Activated CD4-positive, alpha-beta T cell treated with anti-CD3 and anti-CD28 coated beads for 36 hours (primary cell): ENCODE measurements around the gene TOX3. TPM values are rescaled to one million over a fixed set of nuclear protein-coding genes. Genes with fewer than 3 reads are reported as not detected.

Experiments used
- ATAC-seq: fragments of 200-7000 bp; cut with Tn5 transposase; one replicate; pipeline ENCODE4 v1.10.0; 2021; ENCODE audit warnings: mild to moderate bottlenecking, moderate library complexity
- CTCF ChIA-PET: fragments of 350-600 bp; sonication (Branson Sonifier 250); formaldehyde crosslinking; loops from one replicate; lab custom pipeline; 2021; ENCODE audit warnings: antibody characterized with exemption; lab: Charles Lee
- POLR2A ChIA-PET: fragments of 350-600 bp; sonication (Branson Sonifier 250); formaldehyde crosslinking; loops from one replicate; lab custom pipeline; 2021; ENCODE audit warnings: antibody characterized with exemption, inconsistent platforms; lab: Charles Lee
- DNase-seq: peaks from one replicate; pipeline ENCODE4 v3.0.0-alpha.2; 2020
- H3K27ac Mint-ChIP-seq: one replicate; pipeline ENCODE4 v1.8.0; 2021; ENCODE audit warnings: mixed read lengths
- H3K27me3 Mint-ChIP-seq: one replicate; pipeline ENCODE4 v1.8.0; 2021; ENCODE audit warnings: mixed read lengths
- H3K36me3 Mint-ChIP-seq: one replicate; pipeline ENCODE4 v1.8.0; 2021; ENCODE audit warnings: low read depth, mixed read lengths
- H3K4me1 Mint-ChIP-seq: one replicate; pipeline ENCODE4 v1.8.0; 2021; ENCODE audit warnings: mixed read lengths
- H3K4me3 Mint-ChIP-seq: one replicate; pipeline ENCODE4 v1.8.0; 2021; ENCODE audit warnings: mild to moderate bottlenecking, moderate library complexity, mixed read lengths
- H3K9me3 Mint-ChIP-seq: one replicate; pipeline ENCODE4 v1.8.0; 2021; ENCODE audit warnings: low read depth, mixed read lengths
- intact Hi-C, 2 experiments: fragments of 100-400 bp; cut with DNase I in 1 of 2; cut with micrococcal nuclease in 1 of 2; formaldehyde crosslinking; loops; one replicate each; pipeline versions ENCODE4 v1.14.2 to v1.15.1; 2022 to 2024; cut with DNase I, micrococcal nuclease
- total RNA-seq, 2 experiments: library from RNA; stranded (reverse); gene quantifications; one replicate each; pipeline ENCODE4 v1.2.3, GENCODE V29; 2021

TOX3 gene
- total RNA-seq, result not detected

GRCh38 chr16:52547004-52547833 is at the start of gene TOX3:
TSS of gene TOX3 (minus strand) at chr16:52547143. CDS start at chr16:52546723, 420 bp downstream.
- intact Hi-C loops, result no loop called here
- Mint-ChIP-seq H3K9me3 (no peaks in the 10 kb centered on the region), H3K4me1 (peaks cover 4% of the 10 kb centered on the region), H3K4me3 (no peak within 1 kb of the TSS), H3K36me3 (no peaks in the 10 kb centered on the region), H3K27me3 (peaks cover 40% of the 10 kb centered on the region), H3K27ac (no peak within 1 kb of the TSS)
- CTCF ChIA-PET, result interaction anchor here (2.0 kb wide), 1 partner anchor 18 kb away, joined by 5 read pairs; no protein-coding TSS in a partner anchor
- no peak for ATAC-seq
- POLR2A ChIA-PET, result no interaction called here
- no peak for DNase-seq

- Mint-ChIP-seq H3K27ac (no peak overlapping the region), H3K9me3 (no peaks in the 10 kb centered on the region), H3K27me3 (no peaks in the 10 kb centered on the region), H3K36me3 (no peaks in the 10 kb centered on the region), H3K4me1 (no peaks in the 10 kb centered on the region), H3K4me3 (no peak overlapping the region)
- CTCF ChIA-PET, result no interaction called here
- POLR2A ChIA-PET, result no interaction called here
- DNase-seq, result no peak
- intact Hi-C loops, result no loop called here
- ATAC-seq, result no peak
These were observed 45.8 kb upstream of the TOX3 start for GRCh38 chr16:52592778-52593177.

- Mint-ChIP-seq H3K36me3 (no peaks in the 10 kb centered on the region), H3K27me3 (no peaks in the 10 kb centered on the region), H3K27ac (no peak overlapping the region), H3K4me1 (no peaks in the 10 kb centered on the region), H3K9me3 (no peaks in the 10 kb centered on the region), H3K4me3 (no peak overlapping the region)
- ChIA-PET CTCF (no interaction called here), POLR2A (no interaction called here)
- ATAC-seq (no peak), DNase-seq (no peak)
- intact Hi-C loops, result no loop called here
These were observed 45.1 kb upstream of the TOX3 start for GRCh38 chr16:52591934-52592592.

- ATAC-seq (no peak), DNase-seq (no peak)
- intact Hi-C loops, result no loop called here
- POLR2A ChIA-PET, result no interaction called here
- H3K36me3 Mint-ChIP-seq, result no peaks in the 10 kb centered on the region
- no peaks in the 10 kb centered on the region for H3K9me3 Mint-ChIP-seq
- H3K27me3 Mint-ChIP-seq, result no peaks in the 10 kb centered on the region
- CTCF ChIA-PET, result no interaction called here
- no peaks in the 10 kb centered on the region for H3K4me1 Mint-ChIP-seq
- no peak overlapping the region for H3K4me3 Mint-ChIP-seq
- no peak overlapping the region for H3K27ac Mint-ChIP-seq
These were observed 44.5 kb upstream of the TOX3 start for GRCh38 chr16:52591471-52591870.

- no peak overlapping the region for H3K4me3 Mint-ChIP-seq
These were observed 39.2 kb upstream of the TOX3 start for GRCh38 chr16:52586159-52586558.

GRCh38 chr16:52584354-52585320 is 37.7 kb upstream of the TOX3 start:
- CTCF ChIA-PET, result no interaction called here
- no peak for ATAC-seq
- intact Hi-C loops, result no loop called here
- H3K4me3 Mint-ChIP-seq, result no peak overlapping the region
- no peaks in the 10 kb centered on the region for H3K4me1 Mint-ChIP-seq
- peaks cover 2% of the 10 kb centered on the region for H3K9me3 Mint-ChIP-seq
- H3K27ac Mint-ChIP-seq, result no peak overlapping the region
- no peak for DNase-seq
- no peaks in the 10 kb centered on the region for H3K27me3 Mint-ChIP-seq
- POLR2A ChIA-PET, result no interaction called here
- H3K36me3 Mint-ChIP-seq, result no peaks in the 10 kb centered on the region

More at GRCh38 chr16:52586159-52586558, 39.2 kb upstream of the TOX3 start:
- no peak for DNase-seq
- ChIA-PET POLR2A (no interaction called here), CTCF (no interaction called here)
- Mint-ChIP-seq H3K36me3 (no peaks in the 10 kb centered on the region), H3K27ac (no peak overlapping the region), H3K4me1 (no peaks in the 10 kb centered on the region), H3K27me3 (no peaks in the 10 kb centered on the region), H3K9me3 (peaks cover 2% of the 10 kb centered on the region)
- no peak for ATAC-seq
- intact Hi-C loops, result no loop called here

GRCh38 chr16:52581530-52581929 is 34.6 kb upstream of the TOX3 start:
- ATAC-seq, result no peak
- Mint-ChIP-seq H3K36me3 (no peaks in the 10 kb centered on the region), H3K4me3 (no peak overlapping the region), H3K9me3 (peaks cover 2% of the 10 kb centered on the region), H3K4me1 (no peaks in the 10 kb centered on the region), H3K27ac (no peak overlapping the region), H3K27me3 (no peaks in the 10 kb centered on the region)
- CTCF ChIA-PET, result no interaction called here
- intact Hi-C loops, result no loop called here
- POLR2A ChIA-PET, result no interaction called here
- DNase-seq, result no peak

- ChIA-PET CTCF (no interaction called here), POLR2A (no interaction called here)
- ATAC-seq, result no peak
- no peak for DNase-seq
- H3K4me3 Mint-ChIP-seq, result no peak overlapping the region
- intact Hi-C loops, result no loop called here
- no peaks in the 10 kb centered on the region for H3K4me1 Mint-ChIP-seq
- H3K27ac Mint-ChIP-seq, result no peak overlapping the region
- H3K36me3 Mint-ChIP-seq, result no peaks in the 10 kb centered on the region
- H3K9me3 Mint-ChIP-seq, result peaks cover 2% of the 10 kb centered on the region
- no peaks in the 10 kb centered on the region for H3K27me3 Mint-ChIP-seq
These were observed 33.5 kb upstream of the TOX3 start for GRCh38 chr16:52580488-52580887.

GRCh38 chr16:52578829-52579498 is 32.0 kb upstream of the TOX3 start:
- no peaks in the 10 kb centered on the region for H3K4me1 Mint-ChIP-seq
- H3K4me3 Mint-ChIP-seq, result no peak overlapping the region
- intact Hi-C loops, result no loop called here
- no peak for ATAC-seq
- H3K27ac Mint-ChIP-seq, result no peak overlapping the region
- peaks cover 2% of the 10 kb centered on the region for H3K9me3 Mint-ChIP-seq
- no peak for DNase-seq
- ChIA-PET CTCF (no interaction called here), POLR2A (no interaction called here)
- no peaks in the 10 kb centered on the region for H3K36me3 Mint-ChIP-seq
- no peaks in the 10 kb centered on the region for H3K27me3 Mint-ChIP-seq

- H3K27me3 Mint-ChIP-seq, result no peaks in the 10 kb centered on the region
- H3K9me3 Mint-ChIP-seq, result no peaks in the 10 kb centered on the region
These were observed 31.3 kb upstream of the TOX3 start for GRCh38 chr16:52578007-52578828.

More at GRCh38 chr16:52578007-52578828, 31.3 kb upstream of the TOX3 start:
- DNase-seq (no peak), ATAC-seq (no peak)
- intact Hi-C loops, result no loop called here
- CTCF ChIA-PET, result no interaction called here
- no peaks in the 10 kb centered on the region for H3K36me3 Mint-ChIP-seq
- H3K4me1 Mint-ChIP-seq, result no peaks in the 10 kb centered on the region
- H3K4me3 Mint-ChIP-seq, result no peak overlapping the region
- H3K27ac Mint-ChIP-seq, result no peak overlapping the region
- POLR2A ChIA-PET, result no interaction called here
